GM19240 (cell line): ENCODE measurements around the gene QKI.
A peak's percentile ranks its signal among the peaks of the same experiment; 100 is the strongest.
"Not testable (repeated sequence)": the region's sequence is repeated elsewhere in the genome, so short reads cannot be mapped to it uniquely, and the experiment has no call there.

Source experiments
- DNase-seq: peaks from one replicate; pipeline ENCODE4 v3.0.0; 2011; ENCODE audit warnings: low spot score; ENCODE audit not compliant: insufficient read length

QKI gene

DNA sequence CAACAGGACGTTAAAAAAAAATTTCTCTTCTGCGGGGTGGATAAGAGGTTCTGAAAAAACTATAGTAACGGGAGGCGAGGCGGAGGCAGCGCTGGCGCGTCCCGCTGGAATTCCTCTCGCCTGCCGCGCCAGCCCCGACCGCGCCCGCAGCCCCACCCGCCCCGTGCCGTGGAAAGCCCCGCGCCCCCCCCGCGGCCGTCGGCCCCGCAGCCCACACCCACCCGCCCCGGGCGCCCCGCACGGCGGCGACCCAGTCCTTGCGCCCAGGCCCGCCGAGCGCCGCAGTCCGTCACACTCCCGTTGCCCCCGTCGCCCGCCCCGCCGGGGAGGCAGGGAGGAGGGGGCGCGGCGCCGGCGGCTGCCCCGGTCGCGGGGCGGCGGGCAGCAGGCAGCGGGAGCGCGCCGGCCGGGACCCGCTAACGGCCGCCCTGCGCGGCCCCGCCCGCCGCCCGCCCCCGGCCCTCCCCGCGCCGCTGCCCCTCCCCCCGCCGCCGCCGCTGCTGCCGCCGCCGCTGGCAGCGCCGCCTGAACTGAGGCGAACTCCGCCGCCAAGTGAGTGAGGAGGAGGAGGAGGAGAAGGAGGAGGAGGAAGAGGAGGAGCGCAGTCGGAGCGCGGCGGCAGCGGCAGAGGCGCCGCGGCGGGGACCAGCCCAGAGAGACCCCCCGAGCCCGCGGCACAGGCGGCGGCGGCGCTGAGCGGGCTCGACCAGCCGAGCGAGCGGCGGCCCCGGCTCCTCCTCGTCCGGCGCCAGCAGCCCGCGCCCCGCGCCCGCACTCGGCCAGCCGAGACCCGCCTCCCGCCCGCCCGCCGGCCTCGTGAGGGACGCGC, at the start of gene QKI:
QKI (plus strand) TSS at position 602 of the 829 bp plus-strand sequence. CDS start 476 bp downstream, outside the sequence.
- peak; percentile 30 for DNase-seq

DNA sequence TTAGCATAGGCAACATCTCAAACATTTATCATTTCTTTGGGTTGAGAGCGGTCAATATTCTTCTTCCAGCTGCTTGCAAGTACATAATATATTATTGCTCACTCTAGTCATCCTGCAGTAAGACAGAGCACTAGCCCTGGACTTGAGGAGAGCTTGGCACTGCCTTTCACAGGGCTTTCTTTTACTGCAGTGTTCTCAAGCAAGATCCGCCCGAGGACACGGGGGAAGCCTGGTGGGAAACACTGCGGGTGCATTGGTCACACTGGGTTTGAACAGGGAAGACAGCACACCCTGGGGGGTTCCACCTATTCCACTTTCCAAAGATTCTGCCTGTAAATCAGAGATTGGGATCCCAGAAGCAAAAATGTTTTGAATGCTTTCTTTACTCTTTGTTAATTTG, 48.2 kb upstream of the QKI start:
- DNase-seq = no peak

DNA sequence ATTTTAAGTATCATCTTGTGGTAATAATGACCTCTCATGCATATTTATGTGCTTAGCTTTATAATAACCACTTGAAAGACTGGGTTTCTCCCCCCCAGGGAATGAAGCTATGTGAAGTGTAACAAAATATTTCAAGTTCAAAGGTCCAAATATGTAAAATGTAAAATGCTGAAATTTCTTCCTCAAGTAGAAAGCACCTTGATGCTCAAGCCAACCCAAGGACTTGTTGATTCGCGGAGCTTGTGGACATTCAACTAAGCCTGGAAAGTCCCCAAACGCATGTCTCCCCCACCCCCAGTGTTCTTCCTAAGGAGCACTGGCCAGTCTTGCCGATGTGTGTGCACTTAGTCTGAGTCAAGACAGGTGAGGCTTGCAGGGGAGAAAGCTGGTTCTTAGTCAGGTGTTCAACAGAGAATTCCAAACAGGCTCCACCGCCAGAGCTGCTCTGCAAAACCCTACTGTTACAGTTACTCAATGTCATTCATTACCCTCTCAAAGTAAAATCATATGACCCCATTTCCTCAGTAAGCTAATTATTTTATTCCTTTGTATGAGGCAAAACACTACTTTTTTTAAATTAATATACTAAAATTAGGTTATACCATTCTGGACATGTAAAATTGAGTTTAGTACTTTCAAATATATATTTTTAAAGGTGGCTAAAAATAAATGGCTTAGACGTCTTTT, 46.9 kb upstream of the QKI start:
- DNase-seq = no peak

DNA sequence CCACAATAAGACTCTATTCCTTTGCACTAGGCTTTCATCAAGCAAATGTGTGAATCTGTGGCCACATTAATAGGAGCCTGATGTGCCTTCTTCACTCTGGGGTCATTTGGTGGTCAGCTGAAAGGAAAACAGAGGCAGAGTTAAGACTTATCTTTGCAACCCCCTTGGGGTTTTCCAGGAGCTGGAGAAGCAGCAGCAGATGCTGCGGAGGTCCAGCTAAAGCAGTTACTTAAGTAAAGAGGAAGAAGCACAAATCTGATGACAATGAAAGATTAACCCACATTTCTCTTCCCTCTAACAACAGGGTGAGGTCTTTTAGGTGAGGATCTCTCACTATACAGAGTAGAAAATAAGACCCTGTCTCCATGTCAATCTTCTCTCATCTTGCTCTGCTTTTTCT, 45.4 kb upstream of the QKI start:
- DNase-seq = no peak

DNA sequence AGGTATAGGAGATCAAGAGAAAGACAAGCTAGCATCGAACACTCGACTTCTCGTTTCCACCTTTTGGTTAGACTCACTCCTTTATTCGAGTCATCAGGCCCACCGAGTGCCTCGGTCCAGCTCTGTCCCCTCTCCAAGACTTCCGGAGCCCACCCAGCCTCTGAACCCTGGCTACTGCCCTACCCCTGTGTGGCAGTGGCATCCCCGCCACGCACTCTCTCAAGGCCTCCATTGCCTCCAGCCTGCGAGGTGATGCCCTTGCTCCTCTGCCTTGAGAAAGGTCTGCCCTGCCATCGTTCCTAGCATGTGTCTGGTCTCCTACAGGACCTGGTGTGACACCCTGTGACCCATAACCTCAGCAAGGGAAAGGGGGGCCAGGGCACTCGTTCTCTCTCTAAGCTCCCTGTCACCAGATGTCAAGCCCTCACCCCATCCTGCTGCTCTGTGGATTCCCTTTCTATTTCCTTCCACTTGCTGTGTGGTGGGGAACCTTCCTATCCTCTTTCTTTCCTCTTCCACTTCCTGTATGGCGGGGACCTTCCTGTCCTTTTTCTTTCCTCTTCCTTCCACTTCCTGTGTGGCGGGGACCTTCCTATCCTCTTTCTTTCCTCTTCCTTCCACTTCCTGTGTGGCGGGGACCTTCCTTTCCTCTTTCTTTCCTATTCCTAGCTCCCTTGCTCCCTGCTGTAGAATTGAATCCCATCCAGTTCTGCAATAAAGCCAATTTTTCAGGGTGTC, 44.7 kb upstream of the QKI start:
- DNase-seq = no peak

- no peak for DNase-seq
These were observed 43.9 kb upstream of the QKI start for GRCh38 chr6:163370464-163371117.

DNA sequence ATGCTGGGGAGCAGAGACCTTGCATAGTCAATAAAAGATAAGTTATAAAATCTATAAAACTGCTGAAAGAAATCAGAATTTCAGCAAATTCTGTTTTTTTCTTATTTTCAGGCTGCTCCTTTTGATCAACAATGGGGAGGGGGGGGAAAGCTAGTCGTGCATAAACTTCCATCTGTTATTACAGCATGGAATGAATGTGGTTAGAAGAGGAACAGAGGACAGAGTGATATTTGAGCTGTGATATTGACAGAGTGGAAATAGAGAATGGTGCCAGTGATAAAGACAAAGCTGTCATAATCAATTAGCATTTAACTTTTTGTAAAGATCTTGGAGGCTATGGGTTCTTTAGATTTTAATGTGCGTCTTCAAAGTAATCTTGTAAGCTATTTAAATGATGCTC, 43.4 kb upstream of the QKI start:
- no peak for DNase-seq

GRCh38 chr6:163373240-163373639, 41.3 kb upstream of the QKI start:
- DNase-seq = no peak

GRCh38 chr6:163375361-163375760, 39.2 kb upstream of the QKI start:
- no peak for DNase-seq

DNA sequence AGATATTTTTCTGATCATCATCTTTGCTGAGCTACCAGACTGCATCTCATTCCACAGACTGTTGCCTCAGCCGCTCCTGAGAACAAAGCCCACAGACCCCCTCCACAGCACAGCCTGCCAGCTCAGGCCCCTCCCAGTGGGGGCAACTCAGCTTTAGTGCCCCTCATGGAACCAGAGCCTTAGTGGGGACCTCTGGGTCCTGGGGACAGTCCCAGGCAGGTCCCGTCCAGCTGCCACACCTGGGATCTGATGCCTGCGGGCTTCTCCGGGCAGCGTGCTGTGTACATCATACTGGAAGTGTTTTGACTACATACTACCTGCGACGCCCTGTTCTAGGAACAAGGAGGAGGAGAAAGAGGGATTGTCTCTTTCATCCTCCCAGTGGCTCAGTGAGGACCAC, 38.3 kb upstream of the QKI start:
- DNase-seq = no peak

DNA sequence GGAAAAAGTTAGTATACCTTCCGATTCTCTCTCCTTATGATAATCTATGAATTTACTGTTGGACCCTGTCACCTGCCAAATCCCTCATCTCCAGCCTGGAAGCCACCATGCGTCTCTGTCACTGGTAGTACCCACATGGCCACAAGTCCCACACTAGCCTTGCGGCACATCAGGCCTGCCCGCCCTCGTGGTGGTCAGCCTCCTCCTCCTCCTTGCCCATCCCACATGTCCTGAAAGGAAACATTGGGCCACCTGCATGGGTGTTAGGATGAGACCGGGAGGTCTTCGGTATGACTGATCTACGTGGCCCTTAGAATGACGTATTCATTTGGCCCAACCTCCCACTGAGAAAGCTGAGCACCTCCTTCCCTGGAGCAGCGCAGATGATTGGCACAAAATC, 37.0 kb upstream of the QKI start:
- DNase-seq = no peak

DNA sequence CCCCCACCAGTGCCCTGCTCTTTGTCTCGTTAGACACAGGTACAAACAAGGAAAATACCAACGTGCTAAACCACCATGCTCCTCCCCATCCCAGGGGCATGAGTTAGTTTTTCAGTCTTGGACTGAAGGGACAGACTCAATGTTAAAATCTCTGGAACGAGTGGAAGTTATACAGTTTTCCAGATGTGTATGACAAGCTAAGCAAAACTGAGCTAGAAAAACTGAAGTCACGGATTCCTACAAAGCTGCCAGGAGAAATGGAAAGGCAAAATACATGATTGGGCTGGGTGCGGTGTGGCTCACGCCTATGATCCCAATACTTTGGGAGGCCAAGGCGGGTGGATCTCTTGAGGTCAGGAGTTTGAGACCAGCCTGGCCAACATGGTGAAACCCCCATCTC, 34.3 kb upstream of the QKI start:
- DNase-seq = no peak

GRCh38 chr6:163381118-163381756, 33.3 kb upstream of the QKI start:
- DNase-seq = no peak

- not testable (repeated sequence) for DNase-seq
These were observed 31.1 kb upstream of the QKI start for GRCh38 chr6:163383396-163383795.

DNA sequence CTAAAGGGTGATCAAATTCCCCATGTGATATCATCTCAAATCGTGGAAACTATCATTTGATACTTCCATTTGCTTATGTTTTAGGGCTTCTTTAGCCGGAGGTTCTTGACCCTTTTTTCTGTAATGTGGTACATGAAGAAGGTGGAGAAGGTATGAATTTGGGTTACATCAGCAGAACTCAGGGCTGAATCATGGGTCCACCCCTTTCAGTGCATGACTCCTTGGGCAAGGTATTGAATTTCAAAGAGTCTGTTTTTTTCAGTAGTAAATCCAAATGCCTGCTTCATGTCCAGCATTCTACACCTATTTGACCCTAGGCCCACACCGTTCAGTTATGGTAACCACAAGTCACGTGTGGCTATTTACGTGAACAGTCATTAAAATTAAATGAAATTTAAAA, 30.6 kb upstream of the QKI start:
- no peak for DNase-seq

GRCh38 chr6:163384510-163384909, 30.0 kb upstream of the QKI start:
- no peak for DNase-seq

DNA sequence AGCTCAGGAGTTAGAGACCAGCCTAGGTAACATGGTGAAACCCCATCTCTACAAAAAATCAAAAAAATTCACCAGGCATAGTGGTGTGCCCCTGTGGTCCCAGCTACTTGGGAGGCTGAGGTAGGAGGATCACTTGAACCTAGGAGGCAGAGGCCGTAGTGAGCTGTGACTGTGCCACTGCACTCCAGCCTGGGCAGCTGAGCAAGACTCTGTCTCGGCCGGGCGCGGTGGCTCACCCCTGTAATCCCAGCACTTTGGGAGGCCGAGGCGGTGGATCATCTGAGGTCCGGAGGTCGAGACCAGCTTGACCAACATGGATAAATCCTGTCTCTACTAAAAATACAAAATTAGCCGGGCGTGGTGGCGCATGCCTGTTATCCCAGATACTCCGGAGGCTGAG, 29.0 kb upstream of the QKI start:
- not testable (repeated sequence) for DNase-seq

DNA sequence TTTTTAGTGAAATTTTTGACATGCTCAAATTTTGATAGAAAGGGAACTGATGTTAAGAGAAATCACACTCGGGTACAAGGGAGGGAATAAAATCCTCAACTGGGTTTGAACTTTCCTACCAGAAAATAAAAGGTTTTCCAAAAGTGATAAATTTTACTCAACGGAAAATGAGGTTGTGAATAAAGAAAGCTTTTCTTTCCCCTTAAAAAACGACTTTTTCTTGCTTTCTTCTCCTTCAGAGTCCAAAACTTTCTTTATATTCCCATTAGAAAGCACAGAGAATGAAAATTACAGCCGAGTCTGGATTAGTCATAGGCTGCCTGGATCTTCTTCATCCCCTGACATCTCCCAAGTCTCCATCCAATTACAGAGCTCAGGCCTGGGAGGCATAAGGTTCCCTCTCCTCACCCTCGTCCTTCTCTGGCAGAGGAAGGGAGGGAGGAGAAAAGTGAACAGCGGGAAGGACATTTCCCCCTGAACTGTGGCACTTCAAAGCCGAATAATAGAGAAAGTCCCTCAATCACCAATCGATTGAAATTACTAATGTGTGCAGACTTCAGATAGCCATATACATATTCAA, 28.1 kb upstream of the QKI start:
- DNase-seq = no peak

DNA sequence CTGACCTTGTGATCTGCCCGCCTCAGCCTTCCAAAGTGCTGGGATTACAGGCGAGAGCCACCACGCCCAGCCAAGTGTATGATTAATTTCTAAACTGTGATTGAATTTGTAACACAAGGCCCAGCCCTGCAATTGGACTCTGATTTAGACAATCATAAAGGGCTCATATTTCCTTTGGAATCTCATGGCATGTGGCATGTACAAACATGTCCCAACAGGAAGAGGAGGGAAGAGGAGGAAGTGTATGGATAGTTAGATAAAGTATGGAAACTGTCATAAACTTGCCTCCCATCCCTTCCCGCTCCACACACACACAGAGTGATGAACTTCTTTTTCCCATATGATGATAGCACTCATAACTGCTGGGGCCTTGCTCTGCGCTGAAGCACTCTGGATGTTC, 27.2 kb upstream of the QKI start:
- no peak for DNase-seq

DNA sequence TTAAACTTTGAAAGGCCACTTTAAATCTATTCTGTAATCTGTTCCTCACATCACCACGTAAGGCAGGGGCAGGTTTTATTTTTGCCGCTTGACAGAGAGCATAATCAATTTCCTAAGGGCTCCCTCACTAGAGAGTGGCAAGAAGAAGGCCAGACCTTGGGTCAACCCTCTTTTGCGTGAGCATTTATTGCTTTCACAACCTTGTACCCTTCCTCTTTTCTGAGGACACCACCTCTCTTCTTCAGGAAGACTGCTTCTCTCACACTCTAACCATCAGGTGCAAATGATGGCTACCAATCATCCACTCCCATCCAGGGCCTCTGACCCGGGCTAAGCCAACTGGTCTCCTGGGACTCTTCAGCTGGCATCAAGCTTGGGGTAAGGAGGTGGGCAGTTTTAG, 25.2 kb upstream of the QKI start:
- DNase-seq = no peak

- DNase-seq = no peak
These were observed 23.7 kb upstream of the QKI start for GRCh38 chr6:163390770-163391169.
